HG02763 (cell line): ENCODE measurements around the gene TTYH3.

ENCODE experiments used
- ATAC-seq: cut with Tn5 transposase; IDR thresholded peaks from one replicate; pipeline ENCODE4 v1.9.1; 2021; ENCODE audit warnings: mild to moderate bottlenecking, moderate library complexity; ENCODE audit not compliant: unreplicated experiment

TTYH3 gene

GRCh38 chr7:2646680-2647571 lies 15.1 kb downstream of the TTYH3 start:
- ATAC-seq = no peak

GRCh38 chr7:2647594-2648172 lies 15.9 kb downstream of the TTYH3 start:
- ATAC-seq = no peak

- ATAC-seq = no peak
These were observed 17.5 kb downstream of the TTYH3 start for GRCh38 chr7:2649139-2649838.

- ATAC-seq = no peak
These were observed 18.2 kb downstream of the TTYH3 start for GRCh38 chr7:2649991-2650390.

- ATAC-seq = no peak
These were observed 18.7 kb downstream of the TTYH3 start for GRCh38 chr7:2650451-2650850.

- ATAC-seq = no peak
These were observed 19.6 kb downstream of the TTYH3 start for GRCh38 chr7:2651336-2651735.

GRCh38 chr7:2651847-2652735 lies 20.3 kb downstream of the TTYH3 start:
- ATAC-seq = no peak

GRCh38 chr7:2652736-2653060 lies 20.9 kb downstream of the TTYH3 start:
- ATAC-seq = no peak

GRCh38 chr7:2654059-2654458 lies 22.3 kb downstream of the TTYH3 start:
- ATAC-seq = no peak

- no peak for ATAC-seq
These were observed 24.3 kb downstream of the TTYH3 start for GRCh38 chr7:2655870-2656614.

- ATAC-seq = no peak
These were observed 25.4 kb downstream of the TTYH3 start for GRCh38 chr7:2657208-2657607.

GRCh38 chr7:2657920-2658671 lies 26.3 kb downstream of the TTYH3 start:
- no peak for ATAC-seq

- no peak for ATAC-seq
These were observed 27.2 kb downstream of the TTYH3 start for GRCh38 chr7:2658941-2659340.

- ATAC-seq = no peak
These were observed 28.0 kb downstream of the TTYH3 start for GRCh38 chr7:2659556-2660358.

- no peak for ATAC-seq
These were observed 28.7 kb downstream of the TTYH3 start for GRCh38 chr7:2660359-2661095.

GRCh38 chr7:2661096-2661449 lies 29.3 kb downstream of the TTYH3 start:
- ATAC-seq = no peak

GRCh38 chr7:2661602-2662272 lies 30.0 kb downstream of the TTYH3 start:
- ATAC-seq = no peak
